SK-N-SH treated with all-trans-retinoic acid at 6 μM for 48 hours (cell line): ENCODE data around the gene VSIG4.

Source experiments
- BACH2 ChIP-seq: fragments of 250-450 bp; sonication (Bioruptor Pico); IDR thresholded peaks from 2 replicates; pipeline ENCODE4 v1.9.0; 2021; ENCODE audit warnings: mild to moderate bottlenecking, borderline replicate concordance
- PATZ1 ChIP-seq: fragments of 250-450 bp; sonication (Bioruptor Pico); IDR thresholded peaks from 2 replicates; pipeline ENCODE4 v1.8.0; 2020; ENCODE audit warnings: mild to moderate bottlenecking, moderate library complexity, borderline replicate concordance
- RARB ChIP-seq: fragments of 250-450 bp; sonication (Bioruptor Pico); IDR thresholded peaks from 2 replicates; pipeline ENCODE4 v1.8.0; 2021; ENCODE audit warnings: mild to moderate bottlenecking, moderate library complexity
- ZC3H10 ChIP-seq: fragments of 250-450 bp; sonication (Bioruptor Pico); IDR thresholded peaks from 2 replicates; pipeline ENCODE4 v1.5.1; 2021; ENCODE audit warnings: mild to moderate bottlenecking, moderate library complexity
- ZFP3 ChIP-seq: fragments of 250-450 bp; sonication (Bioruptor Pico); IDR thresholded peaks from 2 replicates; pipeline ENCODE4 v1.5.0; 2020; ENCODE audit warnings: mild to moderate bottlenecking, moderate library complexity
- ZNF565 ChIP-seq: fragments of 450-650 bp; formaldehyde crosslinking; conservative IDR thresholded peaks from 2 replicates; pipeline ENCODE4 v1.5.0; 2020; ENCODE audit warnings: low read depth, mild to moderate bottlenecking, moderate library complexity

GRCh38 chrX:66015152-66015831, 24.6 kb downstream of the VSIG4 start:
- TF ChIP-seq ZFP3 (CRISPR knock-in tag) (no peak), BACH2 (no peak), PATZ1 (CRISPR knock-in tag) (no peak), RARB (CRISPR knock-in tag) (no peak), ZC3H10 (CRISPR knock-in tag) (no peak), ZNF565 (no peak)
